Stimulated activated effector memory CD8-positive, alpha-beta T cell treated with anti-CD3 and anti-CD28 coated beads, Interleukin-12 subunit alpha, Interleukin-12 subunit beta, amount 100 ng/mL, for 72 hours (primary cell): ENCODE data around the gene ST13.
"Not testable (repeated sequence)": the region's sequence is repeated elsewhere in the genome, so short reads cannot be mapped to it uniquely, and the experiment has no call there.

ENCODE experiments used
- ATAC-seq: fragments of 150-1000 bp; cut with Tn5 transposase; 2 replicates; pipeline ENCODE4 v1.10.0; 2021
- DNase-seq, 2 donors: peaks; one replicate each; pipeline ENCODE4 v3.0.0; 2021 to 2022; ENCODE audit warnings: low spot score in 2 of 2
- H3K27ac Mint-ChIP-seq: one replicate; pipeline ENCODE4 v1.8.0; 2022; ENCODE audit warnings: mild to moderate bottlenecking, mixed read lengths
- H3K36me3 Mint-ChIP-seq: one replicate; pipeline ENCODE4 v1.8.0; 2022; ENCODE audit warnings: mild to moderate bottlenecking, mixed read lengths
- H3K4me1 Mint-ChIP-seq: one replicate; pipeline ENCODE4 v1.8.0; 2022; ENCODE audit warnings: mixed read lengths
- H3K4me3 Mint-ChIP-seq: one replicate; pipeline ENCODE4 v1.8.0; 2022; ENCODE audit warnings: mild to moderate bottlenecking, mixed read lengths
- H3K9me3 Mint-ChIP-seq: one replicate; pipeline ENCODE4 v1.8.0; 2022; ENCODE audit warnings: mixed read lengths

ST13 gene

DNA sequence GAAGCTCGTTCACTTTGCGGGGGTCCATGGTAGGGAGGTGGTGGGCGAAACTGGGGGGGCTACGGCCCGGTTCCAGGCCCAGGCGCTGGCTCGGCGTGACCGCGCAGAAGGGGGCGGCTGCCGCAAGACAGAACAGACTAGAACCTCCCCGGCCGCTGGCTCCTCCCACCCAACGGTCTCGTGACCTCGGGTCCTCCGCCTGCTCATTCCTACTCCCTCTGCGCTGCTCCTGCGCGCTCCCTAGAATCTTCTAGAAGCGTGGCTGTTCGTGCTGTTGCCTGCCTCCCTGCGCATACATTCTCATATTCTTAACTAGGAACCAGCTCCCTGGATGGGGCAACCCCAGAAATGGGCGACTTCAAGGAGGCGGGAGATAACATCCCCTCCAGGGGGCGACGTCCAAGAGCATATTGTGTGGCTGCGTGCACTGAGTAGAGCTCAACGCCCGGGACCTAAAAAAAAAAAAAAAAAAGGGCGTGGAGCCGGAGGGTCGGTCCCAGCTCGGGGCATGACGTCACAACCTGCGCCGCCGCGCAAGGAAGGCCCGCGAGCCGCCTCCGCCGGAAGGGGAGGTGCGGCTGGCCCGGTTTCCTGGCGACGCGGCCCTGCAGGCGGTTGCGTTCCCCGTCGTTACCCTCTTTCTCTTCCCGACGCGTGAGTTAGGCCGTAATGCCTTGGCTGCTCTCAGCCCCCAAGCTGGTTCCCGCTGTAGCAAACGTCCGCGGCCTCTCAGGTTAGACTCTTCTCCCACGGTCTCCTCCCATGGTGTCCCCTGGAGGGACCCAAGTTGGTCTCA, at the start of gene ST13, which contains the start of gene XPNPEP3:
Gene ST13 (minus strand): TSS at position 127 of the 796 bp plus-strand sequence. CDS start 99 bp downstream, at position 28.
Gene XPNPEP3 (plus strand): TSS at position 636 of the 796 bp plus-strand sequence. CDS start 34 bp downstream, at position 670.
- Mint-ChIP-seq H3K4me1 (peaks cover 28% of the 10 kb centered on the region), H3K4me3 (peak within 1 kb of the TSS; percentile 97), H3K27ac (peak within 1 kb of the TSS; percentile 100), H3K36me3 (peaks cover 69% of the 10 kb centered on the region), H3K9me3 (no peaks in the 10 kb centered on the region)
- ATAC-seq (peak; percentile 95), DNase-seq (peak; percentile 98)

DNA sequence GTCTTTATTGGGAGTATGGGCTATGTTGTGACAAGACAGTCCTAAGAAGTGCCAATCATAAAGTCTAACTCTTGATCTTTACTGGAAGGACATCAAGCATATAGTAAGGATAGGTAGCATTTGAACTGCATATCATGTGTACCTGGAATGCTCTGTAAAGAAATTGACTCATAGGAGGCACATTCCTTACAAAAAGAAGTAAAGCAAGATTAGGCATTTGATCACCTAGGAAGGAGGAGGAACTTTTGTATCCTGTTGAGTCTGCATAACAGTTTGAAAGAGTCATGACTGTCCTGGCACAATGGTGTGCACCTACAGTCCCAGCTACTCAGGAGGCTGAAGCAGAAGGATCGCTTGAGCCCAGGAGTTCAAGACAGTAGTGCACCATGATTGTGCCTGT, 47.7 kb upstream of the ST13 start:
- no peak for DNase-seq
- Mint-ChIP-seq H3K27ac (no peak overlapping the region), H3K4me1 (peaks cover 3% of the 10 kb centered on the region), H3K36me3 (peaks cover 11% of the 10 kb centered on the region), H3K9me3 (no peaks in the 10 kb centered on the region), H3K4me3 (no peak overlapping the region)
- ATAC-seq = no peak

DNA sequence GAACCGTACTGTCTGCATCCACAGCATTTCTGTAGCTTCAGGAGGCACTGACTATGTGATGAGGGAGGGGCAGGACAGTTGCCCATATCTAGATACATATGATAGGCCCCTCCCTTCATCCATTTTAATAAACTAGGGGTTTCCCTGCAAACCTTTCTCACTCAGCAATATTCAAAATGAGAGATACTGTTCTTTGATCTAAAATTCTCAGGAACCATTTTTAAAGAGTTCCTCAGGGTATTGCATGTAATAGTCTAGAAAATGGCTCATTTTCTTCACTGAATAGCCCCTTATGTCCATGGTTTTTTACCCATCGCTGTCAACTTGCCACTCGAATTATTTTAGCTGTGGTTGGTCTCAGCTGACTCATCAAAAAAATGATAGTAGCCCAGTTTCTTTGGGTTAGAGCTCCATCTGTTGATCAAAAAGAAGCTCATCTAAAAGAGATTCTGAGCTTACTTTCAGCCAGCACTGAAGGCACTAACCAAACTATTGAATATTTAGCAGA, 42.5 kb upstream of the ST13 start:
- DNase-seq (no peak), ATAC-seq (peak; percentile 86)
- Mint-ChIP-seq H3K4me1 (peaks cover 9% of the 10 kb centered on the region), H3K4me3 (peak overlapping the region; percentile 26), H3K36me3 (no peaks in the 10 kb centered on the region), H3K27ac (peak overlapping the region; percentile 77), H3K9me3 (no peaks in the 10 kb centered on the region)

DNA sequence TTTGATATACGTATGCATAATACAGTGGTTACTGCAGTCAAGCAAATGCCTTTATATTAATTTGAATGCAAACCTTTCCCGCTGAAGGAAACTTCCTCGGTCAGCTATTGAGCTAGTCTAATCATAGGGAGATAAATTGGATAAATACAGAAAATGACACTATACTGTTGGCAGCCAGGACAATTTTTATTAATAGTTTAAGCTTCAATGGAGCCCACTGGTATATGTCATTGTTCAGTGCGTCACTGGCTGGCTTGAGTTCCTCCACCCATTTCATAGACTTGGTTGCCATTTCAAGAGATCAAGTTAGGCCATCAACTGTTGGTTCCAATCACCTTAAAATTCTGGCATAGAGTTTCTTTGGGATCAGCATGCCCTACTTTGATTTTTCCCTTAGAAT, 38.0 kb upstream of the ST13 start:
- ATAC-seq (no peak), DNase-seq (no peak)
- Mint-ChIP-seq H3K9me3 (no peaks in the 10 kb centered on the region), H3K4me1 (peaks cover 9% of the 10 kb centered on the region), H3K36me3 (peaks cover 9% of the 10 kb centered on the region), H3K27ac (no peak overlapping the region), H3K4me3 (no peak overlapping the region)

DNA sequence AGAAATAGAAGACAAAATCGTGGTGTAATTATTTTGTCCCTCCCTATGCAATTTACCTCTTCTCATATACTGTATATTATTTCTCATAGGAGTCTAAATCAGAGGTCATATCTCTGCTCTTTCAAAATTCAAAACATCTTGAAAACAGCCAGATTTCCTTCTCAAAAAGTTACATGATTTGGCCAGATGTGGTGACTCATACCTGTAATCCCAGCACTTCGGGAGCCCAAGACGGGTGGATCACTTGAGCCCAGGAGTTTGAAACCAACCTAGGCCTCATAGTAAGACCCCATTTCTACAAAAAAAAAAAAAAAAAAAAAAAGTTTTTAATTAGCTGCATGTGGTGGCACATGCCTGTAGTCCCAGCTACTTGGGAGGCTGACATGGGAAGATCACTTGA, 34.4 kb upstream of the ST13 start:
- DNase-seq (no peak), ATAC-seq (no peak)
- H3K27ac Mint-ChIP-seq = no peak overlapping the region
- no peak overlapping the region for H3K4me3 Mint-ChIP-seq
- H3K9me3 Mint-ChIP-seq = no peaks in the 10 kb centered on the region
- H3K4me1 Mint-ChIP-seq = no peaks in the 10 kb centered on the region
- H3K36me3 Mint-ChIP-seq = peaks cover 45% of the 10 kb centered on the region

DNA sequence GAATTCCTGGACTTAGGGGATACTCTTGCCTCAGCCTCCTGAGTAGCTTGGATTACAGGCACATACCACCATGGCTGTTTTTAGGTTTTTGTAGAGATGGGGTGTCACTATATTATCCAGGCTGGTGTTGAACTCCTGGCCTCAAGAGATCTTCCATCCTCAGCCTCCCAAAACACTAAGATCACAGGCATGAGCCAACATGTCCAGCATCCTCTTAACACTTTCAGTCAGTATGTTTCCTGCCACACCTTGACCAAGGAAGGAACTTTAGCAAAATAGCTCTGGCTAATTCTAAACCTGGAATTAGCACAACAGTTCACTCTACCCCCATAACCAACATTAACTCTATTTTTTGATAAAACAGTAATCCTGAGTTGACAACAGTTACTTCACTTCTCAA, 32.7 kb upstream of the ST13 start:
- no peak for DNase-seq
- H3K9me3 Mint-ChIP-seq = no peaks in the 10 kb centered on the region
- no peak for ATAC-seq
- no peaks in the 10 kb centered on the region for H3K4me1 Mint-ChIP-seq
- peak overlapping the region; percentile 79 for H3K27ac Mint-ChIP-seq
- H3K4me3 Mint-ChIP-seq = no peak overlapping the region
- peaks cover 61% of the 10 kb centered on the region for H3K36me3 Mint-ChIP-seq

DNA sequence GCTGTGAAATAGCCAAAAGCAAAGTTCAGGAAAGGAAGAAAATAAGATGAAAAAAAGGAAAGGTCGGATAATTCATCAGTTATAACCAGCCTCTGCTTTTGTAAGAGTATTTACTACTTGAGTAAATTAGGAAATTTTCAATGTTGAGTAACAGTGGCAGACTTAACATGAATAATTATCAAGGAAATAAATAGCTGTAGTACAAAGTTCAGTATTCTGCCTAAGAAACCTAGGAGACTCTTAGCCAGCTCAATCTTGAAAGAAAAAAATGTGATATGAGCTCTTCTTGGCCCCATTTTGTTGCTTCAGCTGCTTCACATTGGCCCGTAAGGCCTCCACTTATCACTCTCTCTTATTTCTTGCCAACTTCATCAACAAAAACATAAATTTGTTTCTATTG, 22.5 kb upstream of the ST13 start:
- H3K27ac Mint-ChIP-seq = no peak overlapping the region
- no peak for ATAC-seq

DNA sequence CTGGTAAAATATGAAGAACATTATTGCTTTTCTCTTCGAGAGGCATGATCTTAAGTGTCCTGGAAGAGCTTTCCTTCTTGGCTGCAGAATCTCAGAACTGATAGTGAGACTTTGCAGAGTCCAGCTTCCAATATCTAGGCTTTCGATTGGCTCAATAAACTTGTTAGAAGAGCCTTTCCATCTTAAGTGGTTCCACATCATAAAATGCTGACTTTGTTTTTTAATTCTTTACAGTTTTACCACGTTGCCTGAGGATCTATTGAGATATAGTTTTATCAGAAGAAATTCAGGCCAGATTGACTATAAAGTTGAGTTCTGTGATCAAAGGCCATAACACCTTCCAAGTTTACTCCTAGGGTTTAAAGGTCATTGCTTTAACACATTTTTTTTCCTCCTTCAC, 21.0 kb upstream of the ST13 start:
- Mint-ChIP-seq H3K4me3 (no peak overlapping the region), H3K27ac (no peak overlapping the region), H3K9me3 (no peaks in the 10 kb centered on the region), H3K36me3 (peaks cover 30% of the 10 kb centered on the region), H3K4me1 (no peaks in the 10 kb centered on the region)
- DNase-seq (no peak), ATAC-seq (no peak)

More for the DNA sequence above, 22.5 kb upstream of the ST13 start:
- H3K36me3 Mint-ChIP-seq = peaks cover 29% of the 10 kb centered on the region
- H3K9me3 Mint-ChIP-seq = no peaks in the 10 kb centered on the region
- no peaks in the 10 kb centered on the region for H3K4me1 Mint-ChIP-seq
- no peak overlapping the region for H3K4me3 Mint-ChIP-seq
- no peak for DNase-seq

DNA sequence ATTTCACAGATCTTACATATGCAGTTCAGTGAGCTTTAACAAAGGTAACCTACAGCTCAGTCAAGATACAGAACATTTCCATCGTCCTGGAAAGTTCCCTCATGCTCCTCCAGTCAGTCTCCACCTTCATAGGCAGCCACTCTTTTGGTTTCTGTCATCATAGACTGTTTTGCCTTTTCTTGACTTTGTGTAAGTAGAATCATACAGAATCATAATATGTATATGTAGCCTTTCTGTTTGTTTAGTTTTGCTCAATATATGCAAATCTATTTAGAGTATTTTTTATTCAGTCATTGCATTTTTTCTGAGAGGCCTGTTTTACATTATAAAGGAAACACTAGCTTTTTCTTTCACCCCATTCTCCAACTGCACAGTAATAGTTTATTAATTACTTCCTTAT, 20.5 kb upstream of the ST13 start:
- ATAC-seq (no peak), DNase-seq (no peak)
- no peak overlapping the region for H3K27ac Mint-ChIP-seq
- no peak overlapping the region for H3K4me3 Mint-ChIP-seq
- H3K4me1 Mint-ChIP-seq = no peaks in the 10 kb centered on the region
- peaks cover 30% of the 10 kb centered on the region for H3K36me3 Mint-ChIP-seq
- H3K9me3 Mint-ChIP-seq = no peaks in the 10 kb centered on the region

DNA sequence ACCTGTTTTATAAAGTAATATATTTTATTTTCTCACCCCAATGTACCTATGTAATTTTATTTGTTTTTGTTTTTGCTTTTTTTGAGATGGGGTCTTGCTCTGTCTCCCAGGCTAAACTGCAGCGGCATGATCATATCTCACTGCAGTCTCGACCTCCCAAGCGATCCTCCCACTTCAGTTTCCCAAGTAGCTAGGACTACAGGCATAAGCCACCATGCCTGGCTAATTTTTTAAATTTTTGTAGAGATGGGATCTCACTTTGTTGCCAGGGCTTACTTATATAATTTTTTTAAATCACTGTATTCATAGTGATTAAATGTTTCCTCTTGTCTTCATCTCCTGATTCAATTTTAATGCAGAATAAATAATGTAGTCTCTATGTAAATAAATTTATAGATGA, 18.7 kb upstream of the ST13 start:
- no peak for DNase-seq
- Mint-ChIP-seq H3K4me1 (no peaks in the 10 kb centered on the region), H3K9me3 (no peaks in the 10 kb centered on the region), H3K36me3 (peaks cover 33% of the 10 kb centered on the region), H3K4me3 (no peak overlapping the region), H3K27ac (no peak overlapping the region)
- ATAC-seq = no peak

DNA sequence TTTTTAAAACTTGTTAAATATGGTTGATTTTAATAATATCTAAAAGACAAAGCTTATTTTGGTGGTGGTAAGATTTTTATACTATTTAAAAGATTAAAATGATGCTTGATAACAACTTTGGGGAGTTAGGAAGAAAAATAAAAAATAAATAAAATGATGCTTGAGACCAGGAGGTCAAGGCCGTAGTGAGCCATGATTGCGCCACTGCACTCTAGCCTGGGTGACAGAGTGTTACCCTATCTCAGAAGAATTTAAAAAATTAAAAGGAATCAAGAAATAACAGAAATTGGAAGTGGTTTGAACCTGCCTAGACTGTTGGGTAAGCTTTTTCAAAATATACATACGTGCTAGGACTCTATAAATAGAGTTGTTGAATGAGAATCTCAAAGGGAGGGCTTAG, 17.6 kb upstream of the ST13 start:
- no peak overlapping the region for H3K4me3 Mint-ChIP-seq
- DNase-seq (no peak), ATAC-seq (no peak)
- H3K36me3 Mint-ChIP-seq = peaks cover 37% of the 10 kb centered on the region
- no peak overlapping the region for H3K27ac Mint-ChIP-seq
- no peaks in the 10 kb centered on the region for H3K9me3 Mint-ChIP-seq
- no peaks in the 10 kb centered on the region for H3K4me1 Mint-ChIP-seq

DNA sequence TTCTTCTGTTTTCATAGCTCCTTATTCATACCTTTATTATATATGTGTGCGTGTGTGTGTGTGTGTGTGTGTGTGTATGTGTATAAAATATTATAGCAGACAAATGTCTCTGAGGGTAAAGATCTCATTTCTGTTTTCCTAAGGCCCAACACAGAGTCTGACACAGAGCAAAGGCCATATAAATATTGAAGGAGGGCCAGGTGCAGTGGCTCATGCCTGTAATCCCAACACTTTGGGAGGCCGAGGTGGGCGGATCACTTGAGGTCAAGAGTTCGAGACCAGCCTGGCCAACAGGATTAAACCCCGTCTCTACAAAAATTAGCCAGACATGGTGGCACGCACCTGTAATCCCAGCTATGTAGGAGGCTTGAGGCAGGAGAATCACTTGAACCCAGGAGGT, 11.9 kb upstream of the ST13 start:
- H3K27ac Mint-ChIP-seq, DNase-seq: not testable (repeated sequence)
- H3K36me3 Mint-ChIP-seq = peaks cover 31% of the 10 kb centered on the region

DNA sequence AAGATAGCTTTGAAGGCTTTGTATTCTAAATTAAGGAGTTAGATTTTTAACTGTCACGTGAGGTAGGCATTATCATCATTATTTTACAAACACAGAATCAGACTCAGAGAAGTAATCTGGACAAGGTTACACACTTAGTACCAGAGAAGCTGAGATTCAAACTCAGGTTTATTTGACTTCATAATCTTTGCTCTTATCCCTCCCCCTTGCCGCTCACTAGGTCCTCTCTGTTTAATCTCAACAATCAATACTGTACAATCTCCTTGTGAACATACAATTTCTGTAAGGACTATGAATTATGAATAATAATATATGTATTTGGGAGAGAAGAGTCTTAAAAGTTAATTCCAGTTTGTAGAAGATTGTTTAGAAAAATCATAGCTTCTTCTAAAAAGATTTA, 10.7 kb upstream of the ST13 start:
- peak overlapping the region; percentile 2 for H3K27ac Mint-ChIP-seq
- no peaks in the 10 kb centered on the region for H3K9me3 Mint-ChIP-seq
- peaks cover 24% of the 10 kb centered on the region for H3K36me3 Mint-ChIP-seq
- H3K4me1 Mint-ChIP-seq = peaks cover 7% of the 10 kb centered on the region
- no peak overlapping the region for H3K4me3 Mint-ChIP-seq
- DNase-seq (no peak), ATAC-seq (no peak)

More for the DNA sequence above, 11.9 kb upstream of the ST13 start:
- H3K4me1 Mint-ChIP-seq, H3K9me3 Mint-ChIP-seq, ATAC-seq, H3K4me3 Mint-ChIP-seq: not testable (repeated sequence)

DNA sequence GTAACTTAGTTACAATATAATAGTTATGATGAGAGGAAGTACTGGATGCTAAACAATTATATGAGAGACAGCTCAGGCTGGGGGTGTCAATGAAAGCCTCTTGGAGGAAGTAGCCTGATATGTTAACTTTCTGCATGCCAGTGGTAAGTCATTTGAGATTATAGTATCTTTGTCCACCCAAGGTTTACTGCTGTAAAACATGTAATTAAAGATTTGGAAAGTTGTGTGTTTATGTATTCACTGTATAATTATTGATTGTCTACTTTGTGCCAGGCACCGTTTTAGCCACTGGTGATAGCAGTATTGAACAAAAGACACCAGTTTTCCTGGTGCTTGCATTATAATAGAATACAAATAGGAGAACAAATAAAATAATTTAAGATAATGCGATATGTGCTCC, 6.1 kb upstream of the ST13 start:
- Mint-ChIP-seq H3K4me3 (no peak overlapping the region), H3K9me3 (no peaks in the 10 kb centered on the region), H3K36me3 (peaks cover 33% of the 10 kb centered on the region), H3K4me1 (peaks cover 12% of the 10 kb centered on the region), H3K27ac (no peak overlapping the region)
- ATAC-seq = no peak
- DNase-seq = no peak

DNA sequence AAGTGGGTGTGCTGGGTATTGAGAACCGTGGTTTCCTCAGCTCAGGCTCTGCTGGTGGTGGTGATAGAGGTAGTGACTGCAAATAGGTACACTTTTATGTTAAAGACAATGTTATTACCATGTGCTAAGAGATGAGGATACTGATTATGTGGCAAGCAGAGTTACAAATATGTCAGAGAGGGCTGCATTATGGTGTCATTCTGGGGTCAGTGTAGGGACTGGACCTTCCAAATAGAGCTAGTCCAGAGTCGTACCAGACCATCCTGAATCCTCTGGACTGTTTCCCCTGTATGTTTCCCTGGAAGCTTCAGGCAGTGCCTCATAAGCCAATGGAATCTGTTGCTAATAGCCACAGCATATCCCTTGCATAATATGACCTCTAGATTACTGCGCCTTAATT, 5.6 kb upstream of the ST13 start, which contains the start of gene DNAJB7:
Gene DNAJB7 (minus strand): TSS at position 101 of the 400 bp plus-strand sequence. CDS start 119 bp downstream, outside the sequence.
- H3K27ac Mint-ChIP-seq = no peak within 1 kb of the TSS
- ATAC-seq (no peak), DNase-seq (no peak)
- H3K4me1 Mint-ChIP-seq = peaks cover 12% of the 10 kb centered on the region
- H3K9me3 Mint-ChIP-seq = no peaks in the 10 kb centered on the region
- no peak within 1 kb of the TSS for H3K4me3 Mint-ChIP-seq
- peaks cover 38% of the 10 kb centered on the region for H3K36me3 Mint-ChIP-seq

DNA sequence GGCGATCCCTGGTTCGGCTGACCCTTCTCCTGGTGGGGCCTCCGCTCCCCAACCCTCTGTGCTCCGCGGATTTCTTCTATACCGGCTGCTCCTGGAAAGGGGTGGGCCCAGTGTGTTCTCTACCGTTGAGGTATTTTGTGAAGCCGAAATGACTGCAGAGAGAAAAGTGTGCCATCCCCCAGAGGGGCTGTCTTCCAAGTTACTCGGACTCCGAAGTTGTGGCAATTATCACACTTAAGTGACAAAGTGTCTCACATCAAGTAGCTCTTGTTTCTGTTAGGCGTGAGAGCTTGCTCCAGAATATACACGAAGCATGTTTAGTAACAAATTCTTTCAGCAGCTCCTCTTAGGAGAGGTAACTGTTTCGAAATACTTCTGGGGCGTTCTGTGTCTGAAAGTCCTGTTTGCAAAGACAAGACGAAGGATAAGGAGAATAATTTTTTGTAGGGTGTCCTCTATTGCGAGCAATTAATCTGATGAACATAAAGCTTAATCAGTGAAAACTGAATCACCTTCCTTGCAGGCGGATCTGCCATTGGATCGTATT, 943 bp upstream of the ST13 start:
- DNase-seq (no peak), ATAC-seq (no peak)
- Mint-ChIP-seq H3K9me3 (no peaks in the 10 kb centered on the region), H3K27ac (peak overlapping the region; percentile 100), H3K4me1 (peaks cover 28% of the 10 kb centered on the region), H3K36me3 (peaks cover 66% of the 10 kb centered on the region), H3K4me3 (peak overlapping the region; percentile 97)
